Measurements from ENCODE around the gene FETUB.

Gene FETUB

GRCh38 chr3:186605561-186606545, 34.3 kb upstream of the FETUB start:
- no peak for TF ChIP-seq CTCF (IDR thresholded peaks at IDR 0.05; ENCODE audit: insufficient read depth, low read depth, low read length, missing control alignments)
- DNase-seq (ENCODE audit: low read depth) = no peak
- no peak overlapping the region for H3K4me3 ChIP-seq (ENCODE audit: low read length)

- no peak for TF ChIP-seq CTCF (IDR thresholded peaks at IDR 0.05; ENCODE audit: insufficient read depth, low read depth, low read length, missing control alignments)
- no peak for DNase-seq (ENCODE audit: low read depth)
These were observed 31.5 kb upstream of the FETUB start for GRCh38 chr3:186608624-186609215.

GRCh38 chr3:186609247-186609868, 30.8 kb upstream of the FETUB start:
- DNase-seq (ENCODE audit: low read depth) = peak; percentile 86
- peak; percentile 74 for TF ChIP-seq CTCF (IDR thresholded peaks at IDR 0.05; ENCODE audit: insufficient read depth, low read depth, low read length, missing control alignments)
- no peak overlapping the region for H3K4me3 ChIP-seq (ENCODE audit: low read length)

More at GRCh38 chr3:186608624-186609215, 31.5 kb upstream of the FETUB start:
- no peak overlapping the region for H3K4me3 ChIP-seq (ENCODE audit: low read length)

GRCh38 chr3:186612065-186612464, 28.1 kb upstream of the FETUB start:
- DNase-seq (ENCODE audit: low read depth) = no peak
- TF ChIP-seq CTCF (IDR thresholded peaks at IDR 0.05; ENCODE audit: insufficient read depth, low read depth, low read length, missing control alignments) = no peak
- no peak overlapping the region for H3K4me3 ChIP-seq (ENCODE audit: low read length)

- H3K4me3 ChIP-seq (ENCODE audit: low read length) = no peak within 1 kb of the TSS
- DNase-seq (ENCODE audit: low read depth) = no peak
- TF ChIP-seq CTCF (IDR thresholded peaks at IDR 0.05; ENCODE audit: insufficient read depth, low read depth, low read length, missing control alignments) = no peak
These were observed 27.2 kb upstream of the FETUB start, which contains the start of gene AHSG for GRCh38 chr3:186612721-186613636. AHSG (plus strand) TSS chr3:186613060; CDS start chr3:186613142, 82 bp downstream.

GRCh38 chr3:186613637-186614265, 26.4 kb upstream of the FETUB start:
- no peak for TF ChIP-seq CTCF (IDR thresholded peaks at IDR 0.05; ENCODE audit: insufficient read depth, low read depth, low read length, missing control alignments)
- DNase-seq (ENCODE audit: low read depth) = no peak
- no peak overlapping the region for H3K4me3 ChIP-seq (ENCODE audit: low read length)

Measured in epithelial cell of esophagus (primary cell).